Suprapubic skin (tissue), 4 donors: ENCODE results near the gene RPS19BP1. TPM values are rescaled to one million over a fixed set of nuclear protein-coding genes. Genes with fewer than 3 reads are reported as not detected.

Experiments used
- DNase-seq, 2 donors: peaks; one replicate each; pipeline ENCODE4 v3.0.0-alpha.2; 2019; ENCODE audit warnings: low spot score in 2 of 2
- H3K27ac ChIP-seq: fragments of 200-600 bp; sonication (generic); one replicate; pipeline ENCODE4 v1.5.1; 2019
- H3K27me3 ChIP-seq: fragments of 200-600 bp; sonication (generic); one replicate; pipeline ENCODE4 v1.5.1; 2019
- H3K36me3 ChIP-seq: fragments of 200-600 bp; sonication (generic); one replicate; pipeline ENCODE4 v1.5.1; 2019
- H3K4me1 ChIP-seq: fragments of 200-600 bp; sonication (generic); one replicate; pipeline ENCODE4 v1.5.1; 2019
- H3K4me3 ChIP-seq: fragments of 200-600 bp; sonication (generic); one replicate; pipeline ENCODE4 v1.5.1; 2019; ENCODE audit warnings: mild to moderate bottlenecking
- H3K9me3 ChIP-seq: fragments of 200-600 bp; sonication (generic); one replicate; pipeline ENCODE4 v1.5.1; 2019
- CTCF ChIP-seq, 2 donors: fragments of 200-600 bp in 1 of 2; fragments of 450-650 bp in 1 of 2; sonication (generic) in 1 of 2; IDR thresholded peaks; one replicate each; pipeline ENCODE4 v1.5.1; 2016 to 2019; ENCODE audit warnings: antibody characterized with exemption in 2 of 2, mild to moderate bottlenecking in 1 of 2, moderate library complexity in 1 of 2
- EP300 ChIP-seq: sonication (generic); formaldehyde crosslinking; IDR thresholded peaks from one replicate; pipeline ENCODE4 v1.6.1; 2017; ENCODE audit warnings: antibody characterized with exemption
- POLR2A ChIP-seq, 2 donors: fragments of 450-650 bp; IDR thresholded peaks; one replicate each; pipeline ENCODE4 v1.6.1; 2017; ENCODE audit warnings: antibody characterized with exemption in 2 of 2, mild to moderate bottlenecking in 2 of 2, moderate library complexity in 2 of 2
- POLR2AphosphoS5 ChIP-seq, 3 donors: sonication (generic); formaldehyde crosslinking; IDR thresholded peaks; one replicate each; pipeline ENCODE4 v1.6.1; 2017; ENCODE audit warnings: antibody characterized with exemption in 3 of 3
- WGBS: methylation state at CpG from one replicate; pipeline ENCODE4 v1.1.5; 2018; 5-methylcytosine and 5-hydroxymethylcytosine counted together
- total RNA-seq, 4 donors: library from RNA; depleted of rRNA; stranded (reverse); fragments of >200 nt; gene quantifications; one replicate each; pipeline ENCODE4 v1.1.0, GENCODE V29; 2016

RPS19BP1 gene
- total RNA-seq, 4 donors from 2014 or later = 61.2 to 89.5 (median 80.6) TPM

GRCh38 chr22:39481054-39481453 lies 51.5 kb downstream of the RPS19BP1 start:
- H3K36me3 ChIP-seq = no peaks in the 10 kb centered on the region
- no peak for DNase-seq
- no peak overlapping the region for H3K4me3 ChIP-seq
- H3K27me3 ChIP-seq = no peaks in the 10 kb centered on the region
- no peak for TF ChIP-seq POLR2AphosphoS5 (IDR thresholded peaks at IDR 0.05)
- no peak for TF ChIP-seq EP300
- TF ChIP-seq CTCF (IDR thresholded peaks at IDR 0.05) = no peak
- no peak for TF ChIP-seq POLR2A (IDR thresholded peaks at IDR 0.05)
- H3K4me1 ChIP-seq = no peaks in the 10 kb centered on the region
- H3K27ac ChIP-seq = no peak overlapping the region
- 88% methylated on average over 16 of the region's 16 CpGs for WGBS
- H3K9me3 ChIP-seq = no peaks in the 10 kb centered on the region

GRCh38 chr22:39480557-39480956 lies 52.0 kb downstream of the RPS19BP1 start:
- H3K9me3 ChIP-seq = no peaks in the 10 kb centered on the region
- no peaks in the 10 kb centered on the region for H3K4me1 ChIP-seq
- no peaks in the 10 kb centered on the region for H3K27me3 ChIP-seq
- WGBS = no CpG with 5 or more reads among the region's 1 CpG
- no peak overlapping the region for H3K27ac ChIP-seq
- no peak for TF ChIP-seq POLR2A (IDR thresholded peaks at IDR 0.05)
- TF ChIP-seq EP300 = no peak
- no peak for TF ChIP-seq POLR2AphosphoS5 (IDR thresholded peaks at IDR 0.05)
- TF ChIP-seq CTCF (IDR thresholded peaks at IDR 0.05) = no peak
- H3K4me3 ChIP-seq = no peak overlapping the region
- H3K36me3 ChIP-seq = no peaks in the 10 kb centered on the region
- DNase-seq = no peak

GRCh38 chr22:39479254-39479653 lies 53.3 kb downstream of the RPS19BP1 start:
- 82% methylated on average over 3 of the region's 3 CpGs for WGBS
- TF ChIP-seq EP300 = no peak
- no peak for TF ChIP-seq POLR2AphosphoS5 (IDR thresholded peaks at IDR 0.05)
- TF ChIP-seq POLR2A (IDR thresholded peaks at IDR 0.05) = no peak
- no peak for TF ChIP-seq CTCF (IDR thresholded peaks at IDR 0.05)
- Histone ChIP-seq H3K27ac (no peak overlapping the region), H3K36me3 (no peaks in the 10 kb centered on the region), H3K9me3 (no peaks in the 10 kb centered on the region), H3K4me1 (peaks cover 4% of the 10 kb centered on the region), H3K27me3 (no peaks in the 10 kb centered on the region), H3K4me3 (no peak overlapping the region)
- DNase-seq = no peak

Other genes with a start within 250 kb of the RPS19BP1 start
- gene RPL3, start 213.1 kb downstream of the RPS19BP1 start, total RNA-seq = 1,000 to 10,000 TPM; 2,537 to 3,396 (median 3,080) TPM
- 10 to 100 TPM; 34.6 to 52.5 (median 44.3) TPM for gene SYNGR1, start 182.8 kb downstream of the RPS19BP1 start, total RNA-seq
- 10 to 100 TPM; 16.9 to 35.4 (median 23.3) TPM for gene TAB1, start 133.0 kb downstream of the RPS19BP1 start, total RNA-seq
- 1 to 10 TPM; 2.2 to 3.7 (median 3.0) TPM for gene MGAT3, start 75.7 kb downstream of the RPS19BP1 start, total RNA-seq
- gene MIEF1, start 30.5 kb downstream of the RPS19BP1 start, total RNA-seq = 10 to 100 TPM; 19.2 to 23.6 (median 23.4) TPM
- gene ATF4, start 12.2 kb downstream of the RPS19BP1 start, total RNA-seq = 100 to 1,000 TPM; 234 to 335 (median 284) TPM
- under 1 TPM in 3 of 4 donors, not detected in 1; 0.08 to 0.80 (median 0.17) TPM for gene CACNA1I, start 38.0 kb upstream of the RPS19BP1 start, total RNA-seq